HepG2 (cell line): ENCODE measurements around the gene CNPY4.

Source experiments
- EZH2 ChIP-seq: conservative IDR thresholded peaks from 2 replicates; pipeline ENCODE4 v1.6.1; 2012; ENCODE audit warnings: mild to moderate bottlenecking, low read depth, low read length, moderate library complexity
- POLR2A ChIP-seq, 2 experiments: IDR thresholded peaks; 2 replicates each; pipeline ENCODE4 v1.6.1; 2011; ENCODE audit warnings: low read depth in 2 of 2, low read length in 2 of 2, mild to moderate bottlenecking in 1 of 2, moderate library complexity in 1 of 2; ENCODE audit not compliant: insufficient read depth in 1 of 2
- SIN3A ChIP-seq: IDR thresholded peaks from 2 replicates; pipeline ENCODE4 v1.6.1; 2011; ENCODE audit warnings: low read depth, mild to moderate bottlenecking, control low read depth, low read length, borderline replicate concordance
- TF ChIP-seq, protein P1 (sequence below): sonication (generic); formaldehyde crosslinking; IDR thresholded peaks from 2 replicates; pipeline ENCODE4 v1.8.0; 2022; ENCODE audit warnings: missing genetic modification reagents, low read depth, mild to moderate bottlenecking, borderline replicate concordance
- TF ChIP-seq, protein P2 (sequence below): sonication (generic); formaldehyde crosslinking; IDR thresholded peaks from 2 replicates; pipeline ENCODE4 v1.8.0; 2022; ENCODE audit warnings: missing genetic modification reagents, mild to moderate bottlenecking, borderline replicate concordance

DNA sequence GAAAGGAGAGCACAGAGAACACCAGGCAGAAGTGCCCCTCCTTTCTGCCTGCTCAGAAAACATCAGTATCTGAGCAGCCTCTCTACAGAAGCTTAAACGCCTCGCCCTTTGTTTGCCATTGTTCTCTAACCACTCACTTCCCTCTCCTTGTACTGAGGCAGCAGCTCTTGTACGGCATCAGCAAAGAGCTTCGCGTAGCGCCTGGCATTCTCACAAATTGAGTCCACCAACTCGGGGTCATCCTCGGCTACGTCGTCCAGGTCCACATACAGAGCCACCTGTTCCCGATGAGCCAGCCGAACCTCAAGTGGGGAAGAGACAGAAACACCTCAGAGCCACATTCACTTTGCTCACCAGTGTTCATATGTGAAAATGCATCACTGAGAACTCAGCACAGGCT is 20.0 kb upstream of the CNPY4 start:
- TF ChIP-seq, protein P1, sequence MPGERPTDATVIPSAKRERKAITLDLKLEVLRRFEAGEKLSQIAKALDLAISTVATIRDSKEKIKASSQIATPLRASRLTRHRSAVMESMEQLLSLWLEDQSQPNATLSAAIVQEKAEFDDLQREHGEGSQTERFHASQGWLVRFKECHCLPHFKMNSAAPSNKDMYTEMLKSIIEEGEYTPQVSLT (CRISPR knock-in tag) = no peak
- TF ChIP-seq EZH2 (no peak), POLR2A (IDR thresholded peaks at IDR 0.05; ENCODE audit: insufficient read depth in 1 of 2, low read depth in 2 of 2, low read length in 2 of 2) (no peak), SIN3A (no peak)
- TF ChIP-seq, protein P2, sequence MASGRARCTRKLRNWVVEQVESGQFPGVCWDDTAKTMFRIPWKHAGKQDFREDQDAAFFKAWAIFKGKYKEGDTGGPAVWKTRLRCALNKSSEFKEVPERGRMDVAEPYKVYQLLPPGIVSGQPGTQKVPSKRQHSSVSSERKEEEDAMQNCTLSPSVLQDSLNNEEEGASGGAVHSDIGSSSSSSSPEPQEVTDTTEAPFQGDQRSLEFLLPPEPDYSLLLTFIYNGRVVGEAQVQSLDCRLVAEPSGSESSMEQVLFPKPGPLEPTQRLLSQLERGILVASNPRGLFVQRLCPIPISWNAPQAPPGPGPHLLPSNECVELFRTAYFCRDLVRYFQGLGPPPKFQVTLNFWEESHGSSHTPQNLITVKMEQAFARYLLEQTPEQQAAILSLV (CRISPR knock-in tag) = no peak
